Hepatic stellate cell (primary cell): ENCODE data around the gene DPEP1.

Experiments used
- DNase-seq: peaks from one replicate; pipeline ENCODE4 v3.0.0; 2011; ENCODE audit warnings: low spot score

The DPEP1 gene

GRCh38 chr16:89687092-89687940, 73.9 kb downstream of the DPEP1 start:
- DNase-seq = peak; percentile 60
